ENCODE results near the gene TBXAS1. TPM values are rescaled to one million over a fixed set of nuclear protein-coding genes. Genes with fewer than 3 reads are reported as not detected.
A peak's percentile ranks its signal among the peaks of the same experiment; 100 is the strongest.

Gene TBXAS1
- total and polyA plus RNA-seq, 4 donors, result 19.6 to 126 (median 55.2) TPM

DNA sequence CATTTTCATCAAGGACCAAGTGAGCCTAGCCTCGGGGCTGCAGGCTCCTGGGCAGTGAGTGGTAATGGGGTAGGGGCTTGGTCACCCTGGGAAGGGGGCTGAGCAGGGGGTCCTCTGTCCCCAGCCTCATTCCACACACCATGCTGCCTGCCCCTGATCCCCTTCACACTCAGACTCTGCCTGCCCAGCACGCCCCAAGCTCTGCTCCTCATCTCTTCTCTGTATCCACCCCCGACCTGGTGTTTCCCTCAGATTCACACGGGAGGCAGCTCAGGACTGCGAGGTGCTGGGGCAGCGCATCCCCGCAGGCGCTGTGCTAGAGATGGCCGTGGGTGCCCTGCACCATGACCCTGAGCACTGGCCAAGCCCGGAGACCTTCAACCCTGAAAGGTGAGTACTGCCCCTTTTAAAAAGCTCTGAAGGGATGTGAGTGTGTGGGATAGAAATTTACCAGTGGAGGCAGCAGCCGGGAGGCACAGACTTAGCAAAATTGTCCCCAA is 186.5 kb downstream of the TBXAS1 start:
- Histone ChIP-seq H3K36me3 (ENCODE audit: control insufficient read depth in 4 of 4, insufficient read depth in 4 of 4, low read length in 4 of 4) (peaks cover 0 to 4% (median 0%) of the 10 kb centered on the region in 4 donors), H3K9ac (ENCODE audit: insufficient read depth in 1 of 2, low read length in 2 of 2) (no peak overlapping the region), H3K4me3 (no peak overlapping the region), H3K4me1 (ENCODE audit: control insufficient read depth in 5 of 5, insufficient read depth in 5 of 5, low read length in 5 of 5) (no peaks in the 10 kb centered on the region), H3K27ac (ENCODE audit: low read depth in 1 of 2, low read length in 1 of 2) (no peak overlapping the region), H3K27me3 (ENCODE audit: control insufficient read depth in 3 of 3, insufficient read depth in 3 of 3, low read length in 2 of 3) (no peaks in the 10 kb centered on the region), H3K9me3 (ENCODE audit: control insufficient read depth in 4 of 4, insufficient read depth in 3 of 4, low read length in 3 of 4) (no peaks in the 10 kb centered on the region)
- WGBS, 2 donors, result 91 to 94% methylated on average over 11 of the region's 11 CpGs
- TF ChIP-seq, protein P1, sequence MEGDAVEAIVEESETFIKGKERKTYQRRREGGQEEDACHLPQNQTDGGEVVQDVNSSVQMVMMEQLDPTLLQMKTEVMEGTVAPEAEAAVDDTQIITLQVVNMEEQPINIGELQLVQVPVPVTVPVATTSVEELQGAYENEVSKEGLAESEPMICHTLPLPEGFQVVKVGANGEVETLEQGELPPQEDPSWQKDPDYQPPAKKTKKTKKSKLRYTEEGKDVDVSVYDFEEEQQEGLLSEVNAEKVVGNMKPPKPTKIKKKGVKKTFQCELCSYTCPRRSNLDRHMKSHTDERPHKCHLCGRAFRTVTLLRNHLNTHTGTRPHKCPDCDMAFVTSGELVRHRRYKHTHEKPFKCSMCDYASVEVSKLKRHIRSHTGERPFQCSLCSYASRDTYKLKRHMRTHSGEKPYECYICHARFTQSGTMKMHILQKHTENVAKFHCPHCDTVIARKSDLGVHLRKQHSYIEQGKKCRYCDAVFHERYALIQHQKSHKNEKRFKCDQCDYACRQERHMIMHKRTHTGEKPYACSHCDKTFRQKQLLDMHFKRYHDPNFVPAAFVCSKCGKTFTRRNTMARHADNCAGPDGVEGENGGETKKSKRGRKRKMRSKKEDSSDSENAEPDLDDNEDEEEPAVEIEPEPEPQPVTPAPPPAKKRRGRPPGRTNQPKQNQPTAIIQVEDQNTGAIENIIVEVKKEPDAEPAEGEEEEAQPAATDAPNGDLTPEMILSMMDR (IDR thresholded peaks at IDR 0.05; ENCODE audit: control extremely low read depth, extremely low read depth), result no peak
- ATAC-seq (ENCODE audit: insufficient read depth, low FRiP score) (no peak), DNase-seq (peak in 1 of 3 donors; percentile 3)

DNA sequence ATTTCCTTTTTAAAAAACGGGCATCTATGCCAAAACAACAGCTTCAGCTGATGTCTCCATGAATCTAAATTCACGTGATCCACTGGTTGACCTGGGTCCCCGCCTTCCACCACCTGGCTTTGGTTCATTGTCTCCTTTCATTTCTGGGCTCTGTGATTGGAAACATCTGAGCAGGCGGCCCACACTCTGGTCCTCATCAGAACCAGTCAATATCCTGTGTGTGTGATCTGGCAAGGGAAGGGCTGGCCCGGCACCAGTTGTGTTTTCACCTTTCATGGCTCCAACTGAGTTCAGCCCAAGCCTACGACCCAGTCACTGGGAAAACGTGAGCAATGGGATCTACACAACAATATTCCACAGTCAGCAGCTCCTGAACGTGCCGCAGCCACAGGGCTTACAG is 187.5 kb downstream of the TBXAS1 start:
- no peaks in the 10 kb centered on the region for H3K9me3 ChIP-seq (ENCODE audit: control insufficient read depth in 4 of 4, insufficient read depth in 3 of 4, low read length in 3 of 4)
- no peak for ATAC-seq (ENCODE audit: insufficient read depth, low FRiP score)
- H3K27me3 ChIP-seq (ENCODE audit: control insufficient read depth in 3 of 3, insufficient read depth in 3 of 3, low read length in 2 of 3), result no peaks in the 10 kb centered on the region
- H3K4me3 ChIP-seq, result no peak overlapping the region
- H3K4me1 ChIP-seq (ENCODE audit: control insufficient read depth in 5 of 5, insufficient read depth in 5 of 5, low read length in 5 of 5), result no peaks in the 10 kb centered on the region
- H3K9ac ChIP-seq (ENCODE audit: insufficient read depth in 1 of 2, low read length in 2 of 2), result no peak overlapping the region
- TF ChIP-seq, protein P1 (IDR thresholded peaks at IDR 0.05; ENCODE audit: control extremely low read depth, extremely low read depth), result no peak
- H3K27ac ChIP-seq (ENCODE audit: low read depth in 1 of 2, low read length in 1 of 2), result no peak overlapping the region
- WGBS, 2 donors, result 89 to 92% methylated on average over 9 of the region's 9 CpGs
- peaks cover 0 to 4% (median 0%) of the 10 kb centered on the region in 4 donors for H3K36me3 ChIP-seq (ENCODE audit: control insufficient read depth in 4 of 4, insufficient read depth in 4 of 4, low read length in 4 of 4)
- DNase-seq, result peak in 1 of 3 donors; percentile 9

DNA sequence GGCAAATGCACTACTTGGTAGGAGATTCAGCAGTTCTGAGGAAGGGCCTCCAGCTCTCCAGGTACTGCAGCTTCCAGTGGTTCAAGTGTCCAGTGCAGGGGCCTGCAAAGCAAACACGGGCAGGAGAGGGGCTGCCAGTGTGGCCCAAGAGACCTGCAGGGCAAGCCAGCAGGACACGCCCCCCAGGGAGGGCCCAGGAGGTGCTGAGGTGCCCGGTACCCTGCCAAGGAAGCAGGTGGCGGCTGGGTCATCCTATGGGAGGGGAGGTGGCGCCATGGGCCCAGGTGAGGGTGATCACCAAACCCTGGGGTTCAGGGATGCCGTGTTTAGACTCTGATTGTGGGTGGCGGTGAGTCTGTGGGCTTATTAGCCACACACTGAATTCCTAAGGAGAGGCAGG is 188.0 kb downstream of the TBXAS1 start:
- DNase-seq, result peak in 1 of 3 donors; percentile 11
- Histone ChIP-seq H3K27me3 (ENCODE audit: control insufficient read depth in 3 of 3, insufficient read depth in 3 of 3, low read length in 2 of 3) (no peaks in the 10 kb centered on the region), H3K27ac (ENCODE audit: low read depth in 1 of 2, low read length in 1 of 2) (no peak overlapping the region), H3K4me3 (no peak overlapping the region), H3K9me3 (ENCODE audit: control insufficient read depth in 4 of 4, insufficient read depth in 3 of 4, low read length in 3 of 4) (no peaks in the 10 kb centered on the region), H3K36me3 (ENCODE audit: control insufficient read depth in 4 of 4, insufficient read depth in 4 of 4, low read length in 4 of 4) (peaks cover 0 to 7% (median 0%) of the 10 kb centered on the region in 4 donors), H3K4me1 (ENCODE audit: control insufficient read depth in 5 of 5, insufficient read depth in 5 of 5, low read length in 5 of 5) (no peaks in the 10 kb centered on the region), H3K9ac (ENCODE audit: insufficient read depth in 1 of 2, low read length in 2 of 2) (no peak overlapping the region)
- 82 to 88% methylated on average over 7 of the region's 7 CpGs for whole genome bisulfite sequencing, 2 donors
- TF ChIP-seq, protein P1 (IDR thresholded peaks at IDR 0.05; ENCODE audit: control extremely low read depth, extremely low read depth), result no peak
- ATAC-seq (ENCODE audit: insufficient read depth, low FRiP score), result no peak

DNA sequence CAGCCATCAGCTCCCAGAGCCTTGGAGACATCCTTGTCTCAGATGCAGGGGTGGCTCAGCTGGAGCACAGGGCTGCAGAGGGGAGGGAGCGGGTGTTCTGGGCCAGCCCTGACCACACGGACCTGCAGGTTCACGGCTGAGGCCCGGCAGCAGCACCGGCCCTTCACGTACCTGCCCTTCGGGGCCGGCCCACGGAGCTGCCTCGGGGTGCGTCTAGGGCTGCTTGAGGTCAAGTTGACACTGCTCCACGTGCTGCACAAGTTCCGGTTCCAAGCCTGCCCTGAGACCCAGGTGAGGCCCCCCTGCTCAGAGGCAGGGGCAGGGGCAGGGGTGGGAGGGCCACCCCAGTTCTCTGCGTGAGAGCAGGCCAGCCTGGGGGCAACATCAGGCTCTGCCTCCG is 188.5 kb downstream of the TBXAS1 start:
- TF ChIP-seq, protein P1 (IDR thresholded peaks at IDR 0.05; ENCODE audit: control extremely low read depth, extremely low read depth), result no peak
- WGBS, 2 donors, result 82 to 91% methylated on average over 15 of the region's 15 CpGs
- H3K27ac ChIP-seq (ENCODE audit: low read depth in 1 of 2, low read length in 1 of 2), result no peak overlapping the region
- DNase-seq (peak in 1 of 3 donors; percentile 11), ATAC-seq (ENCODE audit: insufficient read depth, low FRiP score) (no peak)
- no peaks in the 10 kb centered on the region for H3K27me3 ChIP-seq (ENCODE audit: control insufficient read depth in 3 of 3, insufficient read depth in 3 of 3, low read length in 2 of 3)
- H3K4me1 ChIP-seq (ENCODE audit: control insufficient read depth in 5 of 5, insufficient read depth in 5 of 5, low read length in 5 of 5), result no peaks in the 10 kb centered on the region
- H3K36me3 ChIP-seq (ENCODE audit: control insufficient read depth in 4 of 4, insufficient read depth in 4 of 4, low read length in 4 of 4), result peaks cover 0 to 12% (median 0%) of the 10 kb centered on the region in 4 donors
- H3K9ac ChIP-seq (ENCODE audit: insufficient read depth in 1 of 2, low read length in 2 of 2), result no peak overlapping the region
- no peaks in the 10 kb centered on the region for H3K9me3 ChIP-seq (ENCODE audit: control insufficient read depth in 4 of 4, insufficient read depth in 3 of 4, low read length in 3 of 4)
- no peak overlapping the region for H3K4me3 ChIP-seq
